HEK293 (cell line): ENCODE data around the gene ELOVL2.

Experiments
- CTCF ChIA-PET: fragments of 350-600 bp; formaldehyde crosslinking; extraction: SDS; loops from one replicate; lab custom pipeline; 2021; ENCODE audit warnings: antibody characterized with exemption; lab: Yijun Ruan, JAX
- POLR2A ChIA-PET: fragments of 300-600 bp; formaldehyde crosslinking; extraction: SDS; loops from one replicate; lab custom pipeline; 2020; ENCODE audit warnings: antibody characterized with exemption, inconsistent platforms; lab: Yijun Ruan, JAX
- H3K27ac ChIP-seq: fragments of 200-500 bp; sonication (Bioruptor generic); 2 replicates; pipeline ENCODE4 v1.5.1; 2014; ENCODE audit warnings: low read depth, low read length, control low read depth, inconsistent platforms; ENCODE audit errors: extremely low read depth
- H3K36me3 ChIP-seq, 2 experiments: fragments of 200-500 bp in 1 of 2; sonication (Bioruptor generic) in 1 of 2; 1 replicate in 1 of 2; 2 replicates in 1 of 2; pipeline ENCODE4 v1.5.1; 2014 to 2017; ENCODE audit warnings: inconsistent platforms in 2 of 2, low read length in 2 of 2; ENCODE audit not compliant: control insufficient read depth in 2 of 2, insufficient read depth in 1 of 2
- H3K4me1 ChIP-seq: fragments of 200-500 bp; sonication (Bioruptor generic); 2 replicates; pipeline ENCODE4 v1.5.1; 2014; ENCODE audit warnings: mild to moderate bottlenecking, low read length, inconsistent platforms; ENCODE audit not compliant: control insufficient read depth, insufficient read depth
- H3K4me3 ChIP-seq: 2 replicates; pipeline ENCODE4 v1.5.1; 2011; ENCODE audit warnings: low read depth, mild to moderate bottlenecking, control low read depth, low read length, moderate library complexity
- H3K9me3 ChIP-seq: fragments of 200-500 bp; sonication (Bioruptor generic); 2 replicates; pipeline ENCODE4 v1.5.1; 2014; ENCODE audit warnings: low read depth, low read length, inconsistent platforms; ENCODE audit not compliant: control insufficient read depth, insufficient read depth
- AEBP2 ChIP-seq: fragments of 450-650 bp; formaldehyde crosslinking; IDR thresholded peaks from 2 replicates; pipeline ENCODE4 v1.5.1; 2016; ENCODE audit warnings: missing biosample characterization, missing genetic modification characterization, borderline replicate concordance
- RBAK ChIP-seq: fragments of 450-650 bp; formaldehyde crosslinking; IDR thresholded peaks from 2 replicates; pipeline ENCODE4 v1.5.1; 2016; ENCODE audit warnings: missing biosample characterization, missing genetic modification characterization
- REPIN1 ChIP-seq: fragments of 450-650 bp; formaldehyde crosslinking; IDR thresholded peaks from 2 replicates; pipeline ENCODE4 v1.5.1; 2017; ENCODE audit warnings: missing biosample characterization, missing genetic modification characterization, low read depth
- ZNF133 ChIP-seq: fragments of 450-650 bp; formaldehyde crosslinking; IDR thresholded peaks from 2 replicates; pipeline ENCODE4 v1.5.1; 2016; ENCODE audit warnings: missing biosample characterization, missing genetic modification characterization
- ZNF140 ChIP-seq: fragments of 450-650 bp; formaldehyde crosslinking; IDR thresholded peaks from 2 replicates; pipeline ENCODE4 v1.5.1; 2016; ENCODE audit warnings: missing biosample characterization, missing genetic modification characterization
- ZNF211 ChIP-seq: fragments of 450-650 bp; formaldehyde crosslinking; IDR thresholded peaks from 2 replicates; pipeline ENCODE4 v1.5.1; 2016; ENCODE audit warnings: low read depth, missing biosample characterization, missing genetic modification characterization
- ZNF274 ChIP-seq, 2 experiments: fragments of 200-500 bp in 1 of 2; fragments of 450-650 bp in 1 of 2; sonication (Bioruptor generic) in 1 of 2; formaldehyde crosslinking in 1 of 2; IDR thresholded peaks; 2 replicates each; pipeline versions ENCODE4 v1.5.1 to v1.6.1; 2014 to 2016; ENCODE audit warnings: borderline replicate concordance in 1 of 2, inconsistent platforms in 1 of 2, low read length in 1 of 2, missing biosample characterization in 1 of 2, missing genetic modification characterization in 1 of 2
- ZNF513 ChIP-seq: fragments of 450-650 bp; IDR thresholded peaks from 2 replicates; pipeline ENCODE4 v1.5.1; 2018; ENCODE audit warnings: missing biosample characterization, missing genetic modification characterization
- ZNF514 ChIP-seq: fragments of 450-650 bp; formaldehyde crosslinking; IDR thresholded peaks from 2 replicates; pipeline ENCODE4 v1.5.1; 2016; ENCODE audit warnings: missing biosample characterization, missing genetic modification characterization
- ZNF529 ChIP-seq: fragments of 450-650 bp; formaldehyde crosslinking; IDR thresholded peaks from 2 replicates; pipeline ENCODE4 v1.5.1; 2017; ENCODE audit warnings: missing genetic modification characterization, missing biosample characterization; ENCODE audit not compliant: insufficient replicate concordance
- ZNF571 ChIP-seq: fragments of 450-650 bp; formaldehyde crosslinking; IDR thresholded peaks from 2 replicates; pipeline ENCODE4 v1.5.0; 2017; ENCODE audit warnings: missing biosample characterization, missing genetic modification characterization
- ZNF707 ChIP-seq: fragments of 450-650 bp; formaldehyde crosslinking; IDR thresholded peaks from 2 replicates; pipeline ENCODE4 v1.5.1; 2016; ENCODE audit warnings: missing biosample characterization, missing genetic modification characterization
- ZNF791 ChIP-seq: fragments of 450-650 bp; formaldehyde crosslinking; IDR thresholded peaks from 2 replicates; pipeline ENCODE4 v1.5.1; 2016; ENCODE audit warnings: missing biosample characterization, missing genetic modification characterization
- ZNF830 ChIP-seq: fragments of 450-650 bp; IDR thresholded peaks from 2 replicates; pipeline ENCODE4 v1.5.0; 2018; ENCODE audit warnings: missing biosample characterization, missing genetic modification characterization, low read depth, mild to moderate bottlenecking, moderate library complexity
- ZNF837 ChIP-seq: fragments of 450-650 bp; formaldehyde crosslinking; IDR thresholded peaks from 2 replicates; pipeline ENCODE4 v1.5.1; 2016; ENCODE audit warnings: missing biosample characterization, missing genetic modification characterization
- ZNF843 ChIP-seq: fragments of 450-650 bp; formaldehyde crosslinking; IDR thresholded peaks from 2 replicates; pipeline ENCODE4 v1.5.1; 2016; ENCODE audit warnings: missing biosample characterization, missing genetic modification characterization
- ZSCAN16 ChIP-seq: fragments of 450-650 bp; formaldehyde crosslinking; IDR thresholded peaks from 2 replicates; pipeline ENCODE4 v1.5.1; 2016; ENCODE audit warnings: missing biosample characterization, missing genetic modification characterization
- ZSCAN18 ChIP-seq: fragments of 450-650 bp; formaldehyde crosslinking; IDR thresholded peaks from 2 replicates; pipeline ENCODE4 v1.5.1; 2016; ENCODE audit warnings: missing biosample characterization, missing genetic modification characterization
- TF ChIP-seq, protein P1 (sequence below): sonication (generic); formaldehyde crosslinking; IDR thresholded peaks from 2 replicates; pipeline ENCODE4 v1.8.1; 2022; ENCODE audit warnings: mild to moderate bottlenecking, moderate library complexity, missing genetic modification reagents

ELOVL2 gene

DNA sequence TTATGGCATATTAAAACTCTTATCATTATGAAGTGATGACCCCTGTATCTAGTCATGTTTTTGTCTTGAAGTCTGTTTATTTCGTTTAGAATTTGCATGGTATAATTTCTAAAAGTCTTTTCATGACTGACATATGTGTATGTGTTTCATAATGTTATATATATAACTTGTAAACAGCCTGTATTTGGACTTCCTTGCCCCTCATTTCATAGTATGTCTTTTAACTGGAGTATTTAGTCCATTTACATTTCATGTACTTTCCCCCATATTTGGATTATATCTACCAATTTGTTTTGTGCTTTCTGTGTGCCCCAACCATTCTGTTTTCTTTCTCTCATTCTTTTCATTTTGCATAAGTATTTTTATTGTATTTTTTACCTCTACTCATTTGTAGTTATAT is 98.3 kb downstream of the ELOVL2 start:
- H3K36me3 ChIP-seq, result no peaks in the 10 kb centered on the region; a peak in 1 of 3 replicates
- H3K4me1 ChIP-seq, result no peaks in the 10 kb centered on the region
- TF ChIP-seq ZNF274 (IDR thresholded peaks at IDR 0.05; ENCODE audit: low read length) (no peak), ZNF274 (tag by site-specific recombination; IDR thresholded peaks at IDR 0.05; ENCODE audit: borderline replicate concordance) (no peak), ZNF513 (no peak), ZSCAN18 (no peak), ZNF837 (no peak), REPIN1 (no peak), ZNF791 (tag by site-specific recombination) (no peak), ZNF211 (no peak)
- CTCF ChIA-PET, result interaction anchor here (1.0 kb wide), 1 partner anchor 551 kb away, joined by 3 read pairs; no protein-coding TSS in a partner anchor
- H3K9me3 ChIP-seq, result no peaks in the 10 kb centered on the region
- H3K27ac ChIP-seq, result no peak overlapping the region
- H3K4me3 ChIP-seq, result no peak overlapping the region
- POLR2A ChIA-PET, result interaction anchor here (0.6 kb wide), 1 partner anchor 251 kb away, joined by 7 read pairs; the partner anchor contains the start of gene PAK1IP1

DNA sequence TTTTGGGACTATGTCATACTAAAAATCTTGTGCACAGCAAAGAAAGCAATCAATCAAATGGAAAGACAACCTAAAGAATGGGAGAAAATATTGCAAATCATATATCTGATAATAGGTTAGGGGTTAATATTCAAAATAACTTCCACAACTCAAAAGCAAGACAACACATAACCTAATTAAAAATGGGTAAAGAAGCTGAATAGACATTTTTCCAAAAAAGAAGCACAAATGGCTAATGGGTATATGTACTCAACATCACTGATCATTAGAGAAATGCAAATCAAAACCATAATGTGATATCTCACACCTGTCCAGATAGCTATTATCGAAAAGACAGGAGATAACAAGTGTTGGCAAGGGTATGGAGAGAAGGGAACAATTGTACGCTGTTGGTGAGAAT is 104.3 kb downstream of the ELOVL2 start:
- no peak overlapping the region for H3K4me3 ChIP-seq
- CTCF ChIA-PET, result interaction anchor here (0.6 to 1.3 kb wide), 4 partner anchors 14 to 461 kb away, joined by 3 to 5 read pairs (median 4); no protein-coding TSS in a partner anchor
- H3K27ac ChIP-seq, result no peak overlapping the region
- TF ChIP-seq ZSCAN16 (tag by site-specific recombination) (no peak), ZNF830 (tag by site-specific recombination) (no peak), ZNF133 (tag by site-specific recombination) (no peak), ZNF140 (tag by site-specific recombination) (no peak), ZNF843 (tag by site-specific recombination) (no peak), ZNF514 (tag by site-specific recombination) (no peak), ZNF529 (tag by site-specific recombination) (no peak), RBAK (tag by site-specific recombination) (no peak), ZNF571 (tag by site-specific recombination) (no peak), AEBP2 (tag by site-specific recombination) (no peak), ZNF707 (no peak)
- TF ChIP-seq, protein P1, sequence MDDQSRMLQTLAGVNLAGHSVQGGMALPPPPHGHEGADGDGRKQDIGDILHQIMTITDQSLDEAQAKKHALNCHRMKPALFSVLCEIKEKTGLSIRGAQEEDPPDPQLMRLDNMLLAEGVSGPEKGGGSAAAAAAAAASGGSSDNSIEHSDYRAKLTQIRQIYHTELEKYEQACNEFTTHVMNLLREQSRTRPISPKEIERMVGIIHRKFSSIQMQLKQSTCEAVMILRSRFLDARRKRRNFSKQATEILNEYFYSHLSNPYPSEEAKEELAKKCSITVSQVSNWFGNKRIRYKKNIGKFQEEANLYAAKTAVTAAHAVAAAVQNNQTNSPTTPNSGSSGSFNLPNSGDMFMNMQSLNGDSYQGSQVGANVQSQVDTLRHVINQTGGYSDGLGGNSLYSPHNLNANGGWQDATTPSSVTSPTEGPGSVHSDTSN (CRISPR knock-in tag), result no peak
- no peaks in the 10 kb centered on the region; the same call in 1 of the 2 replicates for H3K9me3 ChIP-seq
- no peaks in the 10 kb centered on the region for H3K4me1 ChIP-seq
- POLR2A ChIA-PET, result no interaction called here
- 0 out of 3 replicates have a peak, but pooled peaks cover 0 to 4% of the 10 kb centered on the region in 2 experiments for H3K36me3 ChIP-seq
